DMS53 treated with DMSO at 0.1 percent for 48 hours (cell line): ENCODE data around the gene ALX3.
A peak's percentile ranks its signal among the peaks of the same experiment; 100 is the strongest.

ENCODE experiments used
- DNase-seq: peaks from one replicate; lab custom pipeline; 2025; ENCODE audit not compliant: unreplicated experiment; lab: John Stamatoyannopoulos, UW

Gene ALX3

GRCh38 chr1:110070671-110071242 lies at the start of gene ALX3:
Gene ALX3 (minus strand): TSS chr1:110070672. CDS start chr1:110070612, 60 bp downstream.
- DNase-seq = no peak

DNA sequence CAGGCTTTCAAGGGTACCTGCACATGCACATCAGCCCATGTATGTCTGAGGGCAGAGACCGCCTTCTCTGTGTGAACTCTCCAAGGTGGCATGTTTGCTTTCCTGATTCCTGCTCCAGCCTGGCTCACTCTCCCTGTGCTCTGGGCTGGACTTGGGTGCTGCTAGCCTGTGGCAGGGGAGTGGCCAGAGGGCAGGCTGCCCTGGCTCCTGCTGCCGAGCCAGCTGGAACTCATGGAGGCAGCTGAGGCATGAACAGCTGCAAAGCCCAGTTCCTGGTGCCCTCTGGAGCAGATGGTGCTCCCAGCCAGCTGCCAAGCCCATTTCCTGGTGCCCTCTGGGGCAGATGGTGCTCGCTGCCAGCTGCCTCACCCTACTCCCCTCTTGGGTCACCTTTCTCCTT lies 49.4 kb upstream of the ALX3 start:
- peak; percentile 76 for DNase-seq

GRCh38 chr1:110118636-110119396 lies 48.3 kb upstream of the ALX3 start:
- peak; percentile 29 for DNase-seq

- DNase-seq = no peak
Measured at GRCh38 chr1:110114784-110115183, 44.3 kb upstream of the ALX3 start.

GRCh38 chr1:110114173-110114572 lies 43.7 kb upstream of the ALX3 start:
- DNase-seq = no peak

- no peak for DNase-seq
Measured at GRCh38 chr1:110113551-110113950, 43.1 kb upstream of the ALX3 start.

DNA sequence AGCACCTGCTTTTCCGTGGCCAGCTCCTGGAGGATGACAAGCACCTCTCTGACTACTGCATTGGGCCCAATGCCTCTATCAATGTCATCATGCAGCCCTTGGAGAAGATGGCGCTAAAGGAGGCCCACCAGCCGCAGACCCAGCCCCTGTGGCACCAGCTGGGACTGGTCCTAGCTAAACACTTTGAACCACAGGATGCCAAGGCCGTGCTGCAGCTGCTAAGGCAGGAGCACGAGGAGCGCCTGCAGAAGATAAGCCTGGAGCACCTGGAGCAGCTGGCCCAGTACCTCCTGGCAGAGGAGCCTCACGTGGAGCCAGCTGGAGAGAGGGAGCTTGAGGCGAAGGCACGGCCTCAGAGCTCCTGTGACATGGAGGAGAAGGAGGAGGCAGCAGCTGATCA lies 42.2 kb upstream of the ALX3 start:
- peak; percentile 50 for DNase-seq

DNA sequence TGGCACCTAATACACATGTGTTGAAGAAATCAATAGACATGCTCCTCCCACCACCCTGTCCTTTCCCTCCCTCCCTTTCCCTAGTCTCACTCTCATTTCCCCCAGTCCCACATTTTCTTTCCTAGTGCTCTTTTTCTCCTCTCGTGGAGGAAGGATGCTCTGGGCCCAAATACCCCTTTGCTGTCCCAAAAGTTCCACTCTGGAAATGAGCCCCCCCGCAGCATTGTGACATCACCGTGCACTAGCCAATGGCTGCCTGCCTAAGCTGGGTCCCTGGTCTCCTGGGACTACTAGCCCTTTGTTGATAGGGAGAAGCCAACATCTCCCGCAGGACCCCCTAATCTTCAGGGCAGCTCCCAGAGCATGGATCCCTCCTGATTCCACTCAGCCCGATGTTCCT lies 41.7 kb upstream of the ALX3 start, which contains the start of gene UBL4B:
Gene UBL4B, plus strand, starts transcription at position 301 of the 400 bp plus-strand sequence. Its CDS starts 92 bp downstream, at position 393.
- no peak for DNase-seq

DNA sequence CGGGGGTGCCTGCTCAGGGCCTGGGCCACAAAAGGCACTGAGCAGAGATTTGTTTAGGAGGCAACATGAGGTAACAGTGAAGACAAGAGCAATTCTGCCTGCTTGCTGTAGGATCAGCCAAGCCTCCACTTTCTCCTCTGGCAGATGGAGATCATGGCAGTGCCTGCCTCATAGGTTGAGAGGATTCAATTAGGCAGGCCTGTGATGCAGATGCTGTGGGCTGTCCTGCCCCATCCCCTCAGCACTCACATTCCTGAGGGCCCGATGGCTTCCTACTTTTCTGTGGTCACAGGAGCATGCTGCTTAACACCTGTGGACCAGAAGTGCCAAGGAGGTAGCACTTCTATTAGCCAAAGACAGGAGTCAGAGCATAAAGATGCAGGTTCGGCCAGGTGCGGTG lies 40.6 kb upstream of the ALX3 start:
- no peak for DNase-seq

- DNase-seq = no peak
Measured at GRCh38 chr1:110107867-110108469, 37.5 kb upstream of the ALX3 start.

GRCh38 chr1:110106013-110106941 lies 35.8 kb upstream of the ALX3 start:
- peak; percentile 75 for DNase-seq

GRCh38 chr1:110102081-110102480 lies 31.6 kb upstream of the ALX3 start:
- no peak for DNase-seq

DNA sequence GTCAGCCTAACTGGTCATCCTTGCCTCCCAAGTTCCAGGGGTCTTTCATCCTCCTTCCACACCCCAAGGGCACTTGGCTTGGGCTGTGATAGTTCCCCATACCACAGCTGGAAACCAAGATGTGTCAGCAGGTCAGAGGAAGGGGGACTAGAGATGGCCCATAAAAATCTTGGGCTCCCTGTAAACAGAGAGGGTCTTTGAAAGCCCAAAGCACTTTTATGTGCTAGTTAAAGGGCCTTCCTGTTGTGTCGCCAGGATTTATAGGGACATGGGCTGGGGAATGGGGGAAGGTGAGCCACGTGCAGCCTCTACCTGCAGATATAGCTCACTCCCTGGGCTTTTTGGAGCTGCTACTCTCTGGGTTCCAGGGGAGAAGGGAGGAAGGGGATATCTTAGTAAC lies 29.9 kb upstream of the ALX3 start:
- no peak for DNase-seq

DNA sequence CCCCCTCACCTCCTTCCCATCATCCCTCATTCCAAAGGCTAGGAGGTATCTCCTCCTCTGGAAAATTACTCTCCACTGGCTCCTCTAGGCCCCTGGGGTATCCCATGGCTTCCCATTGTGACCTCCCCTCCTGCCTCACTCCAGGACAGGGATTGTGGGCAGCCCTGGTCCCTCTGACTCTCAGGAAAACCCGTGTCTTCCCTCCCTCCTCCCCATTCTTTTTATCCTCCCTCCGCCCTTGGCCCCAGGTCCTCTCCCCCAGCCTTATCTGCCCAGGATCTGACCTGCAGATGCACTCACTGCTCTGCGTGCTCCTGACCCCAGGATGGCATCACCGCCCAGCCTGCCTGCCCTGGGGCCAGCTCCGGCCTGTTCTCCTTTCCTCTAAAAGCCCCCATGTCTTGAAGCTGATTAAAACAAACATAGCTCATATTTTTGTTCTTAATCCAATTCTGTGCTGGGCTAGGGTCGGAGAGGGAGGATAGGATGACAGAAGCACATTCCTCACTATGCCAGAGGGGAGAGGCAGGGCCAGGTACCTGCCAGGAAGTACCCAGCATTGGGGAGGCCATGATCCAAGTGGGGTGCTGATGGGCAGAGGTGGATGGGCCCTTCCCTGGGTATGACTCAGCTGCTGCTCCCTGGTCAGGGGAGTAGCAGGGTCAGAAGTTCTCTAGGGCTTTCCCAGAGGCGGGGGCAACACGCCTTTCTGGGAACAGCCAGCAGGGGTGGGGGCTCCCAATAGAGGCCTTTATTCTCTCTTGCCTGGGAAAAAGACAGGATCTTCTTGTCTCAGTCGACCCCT lies 28.0 kb upstream of the ALX3 start:
- DNase-seq = no peak

DNA sequence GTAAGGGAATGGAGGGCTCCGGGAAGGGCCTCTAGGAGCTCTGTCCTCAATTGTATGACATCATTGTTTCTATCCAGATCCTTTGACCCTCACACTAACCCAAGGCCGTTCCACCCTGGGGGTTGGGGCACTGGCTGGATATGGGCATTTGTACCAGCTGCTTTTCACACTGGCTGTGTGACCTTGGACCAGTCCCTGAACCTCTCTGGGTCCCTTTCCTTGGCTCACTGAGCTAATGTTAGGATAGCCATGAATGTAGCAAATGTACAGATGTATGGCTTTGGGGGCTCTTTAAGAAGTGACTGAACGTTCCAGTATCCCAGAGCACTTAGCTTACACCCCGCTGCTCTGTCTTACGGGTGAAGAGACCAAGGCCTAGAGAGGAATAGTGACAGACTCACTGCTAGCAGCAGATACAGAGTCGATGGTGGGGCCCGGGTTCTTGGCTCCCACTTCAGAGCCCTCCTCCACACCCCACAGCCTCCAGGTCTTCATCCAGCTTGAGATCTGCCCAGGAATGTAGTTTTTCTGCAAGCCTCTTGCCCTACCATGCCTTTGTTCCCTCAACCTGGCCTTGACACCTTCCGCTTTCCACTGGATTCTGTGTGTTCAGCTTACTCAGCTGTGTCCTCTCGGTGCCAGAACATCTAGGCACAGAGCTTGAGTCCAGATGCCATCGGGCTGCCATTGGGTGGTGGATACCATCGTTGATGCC lies 27.2 kb upstream of the ALX3 start:
- no peak for DNase-seq

DNA sequence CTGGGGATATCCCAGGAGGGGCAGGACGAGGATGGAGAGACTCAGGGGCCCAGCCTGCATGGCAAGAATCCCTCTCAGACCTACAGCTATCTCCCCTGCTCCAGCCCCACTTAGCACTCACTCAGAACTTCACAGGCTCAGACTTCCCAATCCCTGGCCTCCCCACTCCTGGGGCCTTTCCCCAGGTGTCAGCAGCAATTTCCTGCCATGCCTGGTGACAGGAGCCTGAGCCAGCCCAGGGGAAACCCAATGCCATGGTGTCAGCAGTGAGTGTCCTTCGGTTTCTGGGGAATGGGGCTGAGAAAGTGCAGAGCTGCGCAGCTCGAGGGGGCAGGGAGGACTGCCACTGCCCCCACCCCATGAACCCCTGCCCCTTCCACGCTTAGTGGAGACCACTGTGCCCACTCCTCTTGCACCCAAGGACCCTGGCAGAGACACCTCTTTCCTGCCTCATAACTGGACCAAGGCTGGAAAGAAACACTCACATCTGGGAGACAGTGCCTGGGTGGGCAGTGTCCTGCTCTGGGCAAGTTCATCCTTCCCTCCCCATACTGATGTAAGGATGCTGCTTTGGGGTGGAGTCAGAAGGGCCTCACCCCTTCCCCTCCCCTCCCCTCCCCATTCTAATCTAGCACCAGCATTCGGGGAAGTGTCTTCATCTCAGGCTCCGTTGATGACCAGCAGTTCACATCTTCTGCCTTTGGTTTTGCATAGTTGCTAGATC lies 24.6 kb upstream of the ALX3 start:
- no peak for DNase-seq

GRCh38 chr1:110092991-110093390 lies 22.5 kb upstream of the ALX3 start:
- no peak for DNase-seq

GRCh38 chr1:110091791-110092190 lies 21.3 kb upstream of the ALX3 start:
- no peak for DNase-seq

DNA sequence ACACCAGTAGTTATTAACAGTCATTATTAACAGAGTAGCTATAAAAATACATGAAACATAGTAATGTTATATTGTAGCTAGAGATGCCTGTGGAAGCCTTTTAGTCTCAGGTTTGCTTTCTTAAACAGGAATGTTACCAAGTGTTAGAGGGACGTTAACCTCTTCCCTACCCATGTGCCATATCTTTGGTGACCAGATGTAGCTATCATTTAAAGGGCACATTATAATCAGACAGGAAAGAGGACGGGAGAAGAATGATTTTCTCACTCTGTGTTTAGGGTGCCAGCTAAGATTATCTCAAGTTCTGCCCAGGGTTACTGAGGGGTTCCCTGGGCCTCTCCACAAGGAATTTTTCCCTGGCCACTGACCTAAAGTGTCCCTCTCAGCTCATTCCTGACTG lies 20.9 kb upstream of the ALX3 start:
- DNase-seq = no peak
